CD4-positive, alpha-beta T cell treated with Interleukin-1 beta for 1 hour (primary cell): ENCODE data around the gene MED16.

ENCODE experiments used
- DNase-seq, 2 donors: peaks; one replicate each; pipeline ENCODE4 v3.0.0-alpha.2; 2020 to 2022

MED16 gene

GRCh38 chr19:906480-906879, 13.5 kb upstream of the MED16 start:
- peak; percentile 45 to 46 for DNase-seq

- DNase-seq, result no peak
Observed at GRCh38 chr19:904545-904944, 11.6 kb upstream of the MED16 start.

GRCh38 chr19:903266-903797, 10.3 kb upstream of the MED16 start:
- DNase-seq, result no peak

GRCh38 chr19:902446-903226, 9.6 kb upstream of the MED16 start:
- DNase-seq, result no peak

- no peak for DNase-seq
Observed at GRCh38 chr19:902093-902370, 9.0 kb upstream of the MED16 start.

GRCh38 chr19:901216-902092, 8.5 kb upstream of the MED16 start:
- DNase-seq, result no peak

GRCh38 chr19:900302-901111, 7.5 kb upstream of the MED16 start:
- peak; percentile 50 to 60 for DNase-seq

- no peak for DNase-seq
Observed at GRCh38 chr19:900043-900301, 7.0 kb upstream of the MED16 start.

GRCh38 chr19:899336-900042, 6.5 kb upstream of the MED16 start:
- DNase-seq, result no peak

- peak in 1 of 2 donors; percentile 63 for DNase-seq
Observed at GRCh38 chr19:898663-899062, 5.7 kb upstream of the MED16 start.

GRCh38 chr19:897442-898039, 4.6 kb upstream of the MED16 start:
- no peak for DNase-seq

- no peak for DNase-seq
Observed at GRCh38 chr19:896999-897398, 4.0 kb upstream of the MED16 start.

GRCh38 chr19:896434-896833, 3.4 kb upstream of the MED16 start:
- no peak for DNase-seq

GRCh38 chr19:892243-892893, 619 bp downstream of the MED16 start:
- no peak for DNase-seq

GRCh38 chr19:891421-892200, 1.4 kb downstream of the MED16 start:
- peak in 1 of 2 donors; percentile 38 for DNase-seq

GRCh38 chr19:890831-891230, 2.2 kb downstream of the MED16 start:
- no peak for DNase-seq

GRCh38 chr19:889662-890295, 3.2 kb downstream of the MED16 start:
- no peak for DNase-seq

GRCh38 chr19:888581-889385, 4.2 kb downstream of the MED16 start:
- peak in 1 of 2 donors; percentile 71 for DNase-seq

GRCh38 chr19:887599-887998, 5.4 kb downstream of the MED16 start:
- no peak for DNase-seq

- no peak for DNase-seq
Observed at GRCh38 chr19:887072-887471, 5.9 kb downstream of the MED16 start.
